Stimulated activated CD8-positive, alpha-beta memory T cell treated with anti-CD3 and anti-CD28 coated beads, Interleukin-7, amount 100 ng/mL, for 48 hours (primary cell): ENCODE data around the gene ASB6.

Source experiments
- DNase-seq, 2 donors: peaks; one replicate each; pipeline ENCODE4 v3.0.0-alpha.2; 2020; ENCODE audit warnings: low read depth in 1 of 2; ENCODE audit errors: extremely low read depth in 1 of 2

ASB6 gene

GRCh38 chr9:129641750-129642585 lies at the start of gene ASB6:
Gene ASB6 (minus strand): TSS chr9:129642151. CDS start chr9:129641999, 152 bp downstream.
- DNase-seq, result peak; percentile 93 to 97

DNA sequence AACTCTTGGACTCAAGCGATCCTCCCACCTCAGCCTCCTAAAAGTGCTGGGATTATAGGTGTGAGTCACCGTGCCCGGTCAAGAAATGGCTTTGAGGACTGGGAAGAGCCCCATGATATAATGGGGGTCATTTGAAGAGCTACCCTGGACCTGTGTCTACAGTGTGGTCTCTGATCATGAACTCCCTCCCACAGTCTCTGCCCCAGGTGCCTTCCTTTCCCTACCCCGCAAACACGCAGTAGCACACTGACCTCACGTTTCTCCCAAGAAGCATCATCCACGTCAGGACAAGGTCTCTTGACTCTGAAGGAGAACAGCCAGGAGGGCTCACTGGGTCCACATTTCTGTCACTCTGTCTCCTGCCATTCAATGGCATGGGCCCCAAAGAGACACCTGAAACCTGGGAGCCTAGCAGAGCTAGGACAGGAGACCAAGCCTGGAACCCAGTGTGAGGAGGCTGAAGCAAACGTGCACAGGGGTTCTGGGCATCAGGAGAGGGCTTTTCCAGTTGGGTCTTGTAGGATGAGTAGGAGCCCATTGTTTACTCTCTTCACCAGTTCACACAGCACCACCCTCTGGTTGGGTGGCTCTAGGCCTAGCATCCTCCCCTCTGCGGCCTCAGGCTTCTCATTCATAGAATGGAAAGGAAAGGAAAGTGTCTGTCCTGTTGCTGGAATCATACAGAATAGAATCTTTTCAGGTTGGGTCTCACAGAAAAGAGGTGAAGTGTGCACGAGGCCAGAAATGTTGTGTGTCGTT lies 46.5 kb upstream of the ASB6 start:
- DNase-seq, result no peak

DNA sequence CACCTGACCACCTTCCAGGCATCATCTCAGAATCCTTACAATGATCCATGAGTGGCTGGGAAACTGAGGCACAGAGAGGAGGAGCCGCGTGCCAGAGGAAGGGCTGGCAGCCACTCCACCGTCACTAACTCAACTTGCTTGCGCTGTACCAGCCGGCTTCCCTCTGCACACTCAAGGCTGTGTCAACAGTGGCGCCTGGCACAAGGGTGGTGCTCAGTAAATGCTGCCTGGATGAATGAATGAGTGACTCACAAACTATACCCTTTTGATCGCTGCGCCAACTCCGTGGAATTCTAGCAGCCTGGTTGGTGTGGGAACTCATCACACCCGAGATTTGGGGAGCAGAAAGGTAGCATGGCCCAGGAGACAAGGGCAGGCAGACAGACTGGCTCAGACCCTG lies 45.4 kb upstream of the ASB6 start:
- DNase-seq, result no peak

- DNase-seq, result no peak
Measured at GRCh38 chr9:129686736-129687135, 44.8 kb upstream of the ASB6 start.

DNA sequence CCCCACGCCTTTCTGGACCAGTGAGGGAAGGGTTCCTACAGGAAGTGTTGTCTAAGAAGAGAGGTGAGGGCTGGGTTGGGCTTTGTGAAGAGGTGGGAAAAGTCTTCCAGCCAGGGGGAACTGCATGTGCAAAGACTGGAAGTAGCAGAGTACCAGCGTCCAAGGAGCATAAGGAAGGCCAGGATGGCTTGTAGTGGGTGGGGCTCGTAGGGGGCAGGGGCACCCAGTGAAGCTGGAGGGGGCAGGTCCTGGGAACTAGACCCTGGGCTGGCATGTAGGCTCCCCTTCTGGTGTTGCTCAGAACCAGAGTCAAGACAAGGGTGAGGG lies 43.9 kb upstream of the ASB6 start:
- DNase-seq, result no peak

DNA sequence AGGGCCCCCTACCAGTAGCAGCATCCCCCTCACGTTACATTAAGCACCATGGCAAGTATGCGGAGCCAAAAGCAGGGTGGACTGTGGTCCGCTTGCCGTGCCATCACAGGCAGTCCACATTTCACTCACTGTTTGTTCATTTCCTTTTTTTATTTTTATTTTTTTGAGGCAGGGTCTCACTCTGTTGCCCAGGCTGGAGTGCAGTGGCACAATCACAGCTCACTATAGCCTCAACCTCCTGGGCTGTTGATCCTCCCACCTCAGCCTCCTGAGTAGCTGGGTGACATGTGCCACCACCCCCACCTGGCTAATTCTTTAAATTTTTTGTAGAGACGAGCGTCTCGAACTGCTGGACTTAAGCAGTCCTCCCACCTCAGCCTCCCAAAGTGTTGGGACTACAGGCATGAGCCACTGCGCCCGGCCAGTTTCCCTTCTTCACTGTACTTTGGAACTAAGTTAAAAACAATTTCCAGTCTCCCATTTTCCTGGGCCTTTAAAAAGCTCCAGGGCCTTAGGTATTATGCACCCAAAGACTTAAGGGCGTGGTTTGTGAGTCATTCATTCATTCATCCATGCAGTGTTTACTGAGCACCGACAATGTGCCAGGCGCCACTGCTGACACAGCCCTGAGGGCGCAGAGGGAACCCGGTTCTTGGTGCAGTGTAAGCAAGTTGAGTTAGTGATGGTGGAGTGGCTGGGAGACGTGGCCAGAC lies 43.4 kb upstream of the ASB6 start:
- no peak for DNase-seq

DNA sequence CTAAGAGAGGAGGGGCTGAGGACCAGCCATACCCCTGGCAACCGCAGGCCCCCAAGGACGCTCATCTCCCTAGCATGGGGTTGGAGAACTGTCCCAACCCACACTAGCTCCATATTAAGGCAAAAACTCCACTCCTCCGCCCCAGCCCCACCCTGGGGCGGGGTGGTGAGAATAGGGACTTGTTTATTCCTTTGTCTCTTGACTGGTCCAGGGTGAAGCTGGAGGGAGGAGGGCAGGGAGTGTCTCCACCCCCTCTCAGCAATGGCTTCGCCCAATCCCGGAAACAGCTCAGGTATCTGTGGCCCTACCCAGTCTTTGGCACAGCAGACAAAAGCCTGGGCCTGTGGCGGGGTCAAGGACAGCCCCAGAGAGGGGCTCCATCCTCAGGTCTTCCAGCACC lies 40.4 kb upstream of the ASB6 start:
- no peak for DNase-seq

DNA sequence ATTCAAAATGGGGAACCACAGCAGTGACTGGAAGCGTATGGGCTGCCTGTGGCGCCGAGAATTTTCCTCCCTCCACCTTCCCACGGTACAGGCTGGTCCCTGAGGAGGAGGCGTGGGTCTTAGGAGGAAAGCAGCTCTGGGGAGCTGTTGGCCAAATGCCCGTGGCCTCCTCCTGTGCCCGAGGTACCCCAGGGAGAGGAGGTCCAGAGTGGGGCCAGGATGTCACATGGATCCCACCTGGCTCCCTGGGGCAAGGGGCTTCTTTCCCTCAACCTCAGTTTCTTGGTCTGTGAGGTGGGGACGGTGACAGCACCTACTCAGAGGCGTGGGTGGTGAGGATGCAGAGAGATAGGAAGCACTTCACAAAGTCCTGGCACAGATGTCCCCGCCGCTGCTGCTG lies 40.0 kb upstream of the ASB6 start:
- no peak for DNase-seq

- no peak for DNase-seq
Measured at GRCh38 chr9:129679537-129679936, 37.6 kb upstream of the ASB6 start.

DNA sequence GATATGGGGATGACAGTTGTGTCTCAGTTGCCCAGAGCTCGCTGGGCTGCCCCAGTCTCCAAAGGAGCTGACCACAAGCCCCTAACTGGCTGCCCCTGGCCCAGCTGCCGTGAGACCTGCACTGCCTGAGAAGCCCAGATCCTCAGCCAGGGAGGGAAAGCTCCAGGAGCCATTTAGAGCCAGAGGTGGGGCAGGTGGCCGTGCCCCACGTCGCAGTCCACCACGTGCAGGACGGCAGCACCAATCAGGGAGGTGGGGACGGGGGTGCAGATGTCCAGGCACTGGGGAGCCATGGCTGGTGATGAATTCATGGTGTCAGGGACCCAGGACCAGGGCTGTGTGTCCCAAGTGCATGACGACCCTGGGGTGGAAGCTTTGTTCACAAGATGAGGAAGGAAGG lies 36.9 kb upstream of the ASB6 start:
- DNase-seq, result no peak

DNA sequence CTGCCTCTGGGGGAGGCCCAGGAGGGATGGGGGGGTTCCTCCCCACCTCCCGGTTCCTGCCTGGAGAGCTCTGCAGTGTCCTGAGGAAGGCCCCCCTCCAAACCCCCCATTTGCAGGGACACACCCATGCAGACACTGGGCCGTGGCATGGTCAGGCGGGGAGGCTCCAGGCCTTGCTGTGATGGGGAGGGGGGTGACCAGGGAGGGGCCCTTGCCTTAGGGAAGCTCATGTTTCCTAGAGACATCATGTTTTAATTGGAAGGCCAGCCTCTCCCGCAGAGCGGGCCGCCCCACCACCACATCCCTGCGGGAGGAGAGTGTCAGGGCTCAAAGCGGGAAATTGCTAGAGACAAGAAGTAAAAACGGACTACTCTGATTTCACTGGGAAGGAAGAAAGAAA lies 35.5 kb upstream of the ASB6 start:
- DNase-seq, result no peak

- no peak for DNase-seq
Measured at GRCh38 chr9:129676975-129677374, 35.0 kb upstream of the ASB6 start.

DNA sequence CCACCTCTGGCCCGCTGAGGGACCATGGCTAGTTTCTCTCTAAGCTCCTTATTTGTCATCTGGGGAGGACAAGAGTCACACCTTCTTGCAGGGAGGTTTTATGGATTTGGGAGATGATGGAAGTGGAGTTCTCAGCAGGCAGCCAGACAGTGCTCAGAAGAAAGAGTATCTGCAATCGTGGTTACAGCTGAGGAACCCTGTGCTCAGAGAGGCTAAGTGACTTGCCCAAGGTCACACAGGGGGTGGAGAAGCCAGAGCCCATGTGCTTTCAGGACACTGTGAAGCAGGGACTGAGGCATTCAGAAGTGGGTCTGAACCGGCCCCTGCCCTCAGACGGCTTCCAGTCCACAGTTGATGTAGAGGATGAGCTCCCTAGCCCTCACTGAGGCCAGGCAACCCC lies 34.3 kb upstream of the ASB6 start:
- no peak for DNase-seq

- DNase-seq, result no peak
Measured at GRCh38 chr9:129675620-129676019, 33.7 kb upstream of the ASB6 start.

- no peak for DNase-seq
Measured at GRCh38 chr9:129674229-129674628, 32.3 kb upstream of the ASB6 start.

- DNase-seq, result no peak
Measured at GRCh38 chr9:129673602-129674001, 31.7 kb upstream of the ASB6 start.

GRCh38 chr9:129672702-129673101 lies 30.8 kb upstream of the ASB6 start:
- DNase-seq, result no peak

DNA sequence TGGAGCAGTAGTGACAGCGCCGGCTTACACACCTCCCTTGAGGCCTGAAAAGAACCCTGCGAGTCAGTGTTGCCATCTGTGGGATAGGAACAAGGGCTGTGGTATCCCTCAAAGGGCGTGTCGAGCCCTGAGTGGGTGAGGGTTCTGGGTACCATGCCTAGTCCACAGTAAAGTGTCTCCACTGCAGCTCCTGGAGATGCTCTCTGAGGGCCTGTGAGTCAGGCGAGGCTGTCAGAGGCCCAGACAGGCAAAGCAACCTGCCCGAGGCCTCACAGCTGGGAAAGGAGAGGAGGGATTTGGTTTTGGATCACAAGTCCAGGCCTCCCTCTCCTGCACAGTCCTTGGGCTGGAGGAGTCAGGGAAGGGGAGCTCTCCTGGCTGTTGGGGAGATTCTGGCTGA lies 29.6 kb upstream of the ASB6 start:
- DNase-seq, result peak; percentile 8 to 25

GRCh38 chr9:129671065-129671464 lies 29.1 kb upstream of the ASB6 start:
- no peak for DNase-seq

GRCh38 chr9:129669946-129670345 lies 28.0 kb upstream of the ASB6 start:
- no peak for DNase-seq

DNA sequence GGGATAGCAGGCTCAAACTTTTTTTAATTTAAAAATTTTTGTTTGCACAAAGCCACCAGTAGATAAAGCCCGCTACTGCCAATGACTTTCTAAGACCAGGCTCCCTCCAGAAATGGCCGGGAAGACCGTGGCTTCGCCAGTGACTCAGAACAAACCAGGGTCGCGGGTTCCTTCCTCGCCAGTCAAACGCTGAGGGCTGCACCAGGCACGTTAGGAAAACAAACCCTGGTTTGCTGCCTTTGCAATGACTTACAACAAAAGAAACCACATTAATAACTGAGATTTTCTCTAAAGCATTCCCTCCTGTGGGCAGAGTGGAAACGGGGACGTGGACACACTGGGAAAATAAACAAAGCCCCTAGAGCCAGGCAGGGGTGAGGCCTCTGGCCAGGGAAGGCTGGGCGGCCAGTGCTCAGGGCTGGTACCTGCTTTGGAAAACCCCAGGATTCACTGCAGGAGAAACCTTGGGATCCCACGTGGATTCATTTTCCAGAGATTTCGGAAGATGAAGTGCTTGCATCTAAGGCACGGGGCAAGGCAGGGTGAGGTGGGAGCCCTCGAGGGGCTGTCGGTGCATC lies 27.3 kb upstream of the ASB6 start:
- DNase-seq, result no peak
